Mammary epithelial cell (primary cell): Measurements from ENCODE around the gene ANO1.

Source experiments
- EZH2 ChIP-seq: IDR thresholded peaks from 2 replicates; pipeline ENCODE4 v1.6.1; 2012; ENCODE audit warnings: low read length, inconsistent platforms, borderline replicate concordance
- TF ChIP-seq, protein P1 (sequence below), 2 donors: IDR thresholded peaks in 1 of 2; conservative IDR thresholded peaks in 1 of 2; 2 replicates each; pipeline ENCODE4 v1.5.1; 2011 to 2012; ENCODE audit warnings: inconsistent platforms in 2 of 2, low read length in 2 of 2, mild to moderate bottlenecking in 2 of 2, control low read depth in 1 of 2, low read depth in 1 of 2; ENCODE audit not compliant: insufficient read depth in 1 of 2; ENCODE audit errors: extremely low read depth in 1 of 2

DNA sequence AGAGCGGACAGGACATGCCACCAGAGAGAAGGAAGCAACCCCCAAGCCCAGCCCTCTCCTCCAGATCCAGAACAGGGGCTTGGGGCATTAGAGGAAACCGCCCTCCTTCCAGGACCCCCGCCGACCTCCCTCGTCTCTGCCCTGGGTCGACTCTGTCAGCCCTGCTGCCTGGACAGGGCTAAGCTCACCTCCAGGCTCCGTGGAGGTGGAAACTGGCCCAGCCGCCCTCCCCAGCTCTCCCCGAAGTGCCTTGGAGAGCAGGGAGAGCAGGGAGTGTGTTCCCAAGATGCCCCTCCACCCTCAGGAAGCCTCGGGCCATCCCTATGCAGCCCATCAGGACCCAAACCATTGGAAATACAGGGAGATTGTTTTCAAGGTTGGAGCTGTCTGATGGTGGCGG, 26.8 kb downstream of the ANO1 start:
- TF ChIP-seq, protein P1, sequence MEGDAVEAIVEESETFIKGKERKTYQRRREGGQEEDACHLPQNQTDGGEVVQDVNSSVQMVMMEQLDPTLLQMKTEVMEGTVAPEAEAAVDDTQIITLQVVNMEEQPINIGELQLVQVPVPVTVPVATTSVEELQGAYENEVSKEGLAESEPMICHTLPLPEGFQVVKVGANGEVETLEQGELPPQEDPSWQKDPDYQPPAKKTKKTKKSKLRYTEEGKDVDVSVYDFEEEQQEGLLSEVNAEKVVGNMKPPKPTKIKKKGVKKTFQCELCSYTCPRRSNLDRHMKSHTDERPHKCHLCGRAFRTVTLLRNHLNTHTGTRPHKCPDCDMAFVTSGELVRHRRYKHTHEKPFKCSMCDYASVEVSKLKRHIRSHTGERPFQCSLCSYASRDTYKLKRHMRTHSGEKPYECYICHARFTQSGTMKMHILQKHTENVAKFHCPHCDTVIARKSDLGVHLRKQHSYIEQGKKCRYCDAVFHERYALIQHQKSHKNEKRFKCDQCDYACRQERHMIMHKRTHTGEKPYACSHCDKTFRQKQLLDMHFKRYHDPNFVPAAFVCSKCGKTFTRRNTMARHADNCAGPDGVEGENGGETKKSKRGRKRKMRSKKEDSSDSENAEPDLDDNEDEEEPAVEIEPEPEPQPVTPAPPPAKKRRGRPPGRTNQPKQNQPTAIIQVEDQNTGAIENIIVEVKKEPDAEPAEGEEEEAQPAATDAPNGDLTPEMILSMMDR (conservative IDR thresholded peaks at IDR 0.05 in 1 of 2, IDR thresholded peaks at IDR 0.05 in 1 of 2; ENCODE audit: extremely low read depth in 1 of 2, insufficient read depth in 1 of 2, low read depth in 1 of 2, low read length in 2 of 2): no peak
- no peak for TF ChIP-seq EZH2
